ENCODE results near the gene SLC45A2. TPM values are rescaled to one million over a fixed set of nuclear protein-coding genes. Genes with fewer than 3 reads are reported as not detected.

Gene SLC45A2
- total RNA-seq, 1 experiment from 2014 or later, result 0.28 TPM

GRCh38 chr5:33941090-33941489 lies 43.4 kb downstream of the SLC45A2 start:
- Histone ChIP-seq H3K36me3 (ENCODE audit: insufficient read depth, low read length, poor library complexity, severe bottlenecking) (no peaks in the 10 kb centered on the region), H3K9me3 (ENCODE audit: low read depth, low read length, poor library complexity, severe bottlenecking) (no peaks in the 10 kb centered on the region), H3K4me1 (ENCODE audit: insufficient read depth, low read length, poor library complexity, severe bottlenecking) (no peaks in the 10 kb centered on the region), H3K27ac (ENCODE audit: low read depth, low read length, poor library complexity, severe bottlenecking) (no peak overlapping the region), H3K4me3 (ENCODE audit: low read depth, low read length, poor library complexity, severe bottlenecking) (no peak overlapping the region), H3K27me3 (replicated peaks; ENCODE audit: insufficient read depth, low read depth, low read length, poor library complexity) (peaks cover 88% of the 10 kb centered on the region)
- intact Hi-C loops (cut with micrococcal nuclease; ENCODE audit: unreplicated experiment), result no loop called here
- BruUV-seq (replicated peaks), result no TSS peak
- ChIA-PET POLR2A (ENCODE audit: low non-redundant PET) (no interaction called here), CTCF (no interaction called here)
- TF ChIP-seq CTCF (conservative IDR thresholded peaks at IDR 0.05; ENCODE audit: low read depth, low read length) (no peak), EZH2 (IDR thresholded peaks at IDR 0.05; ENCODE audit: borderline replicate concordance, low read depth, low read length, poor library complexity, severe bottlenecking) (no peak)
- DNase-seq (ENCODE audit: low spot score), result peak; percentile 8

DNA sequence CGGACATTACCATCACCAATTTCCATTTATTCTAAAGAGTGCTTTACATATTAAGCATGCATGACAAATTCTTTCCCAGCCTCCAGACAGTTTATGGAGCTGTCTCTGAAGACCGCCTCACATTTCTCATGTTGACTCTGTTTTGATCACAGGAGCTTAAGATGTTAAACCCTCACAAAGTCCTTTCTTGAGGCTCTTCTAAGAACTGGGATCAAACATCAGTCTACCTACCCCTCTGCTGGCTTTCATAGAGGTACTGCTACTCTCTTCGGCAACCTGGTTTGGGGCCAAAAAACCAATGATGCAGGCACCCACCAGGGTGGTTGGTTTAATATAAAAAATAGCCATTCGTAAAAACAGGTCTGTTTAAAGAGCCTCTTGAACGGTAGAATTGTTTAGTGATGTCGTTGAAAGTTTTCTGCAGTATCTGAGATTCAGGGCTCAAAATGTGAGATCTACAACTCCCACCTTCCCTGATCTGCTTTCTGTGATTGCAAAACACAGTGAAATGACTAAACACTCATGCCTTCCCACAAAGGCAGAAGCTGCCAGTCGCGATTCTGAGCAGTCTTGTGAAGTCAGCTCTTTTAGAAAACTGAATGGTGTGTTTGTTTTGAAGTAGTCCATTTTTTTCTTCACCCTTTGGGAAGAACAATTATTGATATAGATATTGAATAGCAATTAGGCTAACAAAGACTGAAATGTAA lies 44.8 kb downstream of the SLC45A2 start:
- no peaks in the 10 kb centered on the region for H3K4me1 ChIP-seq (ENCODE audit: insufficient read depth, low read length, poor library complexity, severe bottlenecking)
- H3K27ac ChIP-seq (ENCODE audit: low read depth, low read length, poor library complexity, severe bottlenecking), result no peak overlapping the region
- no peaks in the 10 kb centered on the region for H3K36me3 ChIP-seq (ENCODE audit: insufficient read depth, low read length, poor library complexity, severe bottlenecking)
- H3K27me3 ChIP-seq (replicated peaks; ENCODE audit: insufficient read depth, low read depth, low read length, poor library complexity), result peaks cover 84% of the 10 kb centered on the region
- H3K4me3 ChIP-seq (ENCODE audit: low read depth, low read length, poor library complexity, severe bottlenecking), result no peak overlapping the region
- no peaks in the 10 kb centered on the region for H3K9me3 ChIP-seq (ENCODE audit: low read depth, low read length, poor library complexity, severe bottlenecking)
- TF ChIP-seq CTCF (conservative IDR thresholded peaks at IDR 0.05; ENCODE audit: low read depth, low read length), result no peak
- peak; percentile 6 for TF ChIP-seq EZH2 (IDR thresholded peaks at IDR 0.05; ENCODE audit: borderline replicate concordance, low read depth, low read length, poor library complexity, severe bottlenecking)
- intact Hi-C loops (cut with micrococcal nuclease; ENCODE audit: unreplicated experiment), result no loop called here
- no peak for DNase-seq (ENCODE audit: low spot score)
- no TSS peak for BruUV-seq (replicated peaks)
- POLR2A ChIA-PET (ENCODE audit: low non-redundant PET), result no interaction called here
- CTCF ChIA-PET, result interaction anchor here (0.6 kb wide), 1 partner anchor 355 kb away, joined by 3 read pairs; no protein-coding TSS in a partner anchor

- ChIA-PET CTCF (interaction anchor here (0.6 kb wide), 1 partner anchor 354 kb away, joined by 3 read pairs; no protein-coding TSS in a partner anchor), POLR2A (ENCODE audit: low non-redundant PET) (no interaction called here)
- no TSS peak for BruUV-seq (replicated peaks)
These were observed 45.6 kb downstream of the SLC45A2 start for GRCh38 chr5:33938881-33939280.

More at GRCh38 chr5:33938881-33939280, 45.6 kb downstream of the SLC45A2 start:
- intact Hi-C loops (cut with micrococcal nuclease; ENCODE audit: unreplicated experiment), result no loop called here
- no peak for DNase-seq (ENCODE audit: low spot score)
- Histone ChIP-seq H3K4me3 (ENCODE audit: low read depth, low read length, poor library complexity, severe bottlenecking) (no peak overlapping the region), H3K27ac (ENCODE audit: low read depth, low read length, poor library complexity, severe bottlenecking) (no peak overlapping the region), H3K9me3 (ENCODE audit: low read depth, low read length, poor library complexity, severe bottlenecking) (no peaks in the 10 kb centered on the region), H3K4me1 (ENCODE audit: insufficient read depth, low read length, poor library complexity, severe bottlenecking) (no peaks in the 10 kb centered on the region), H3K36me3 (ENCODE audit: insufficient read depth, low read length, poor library complexity, severe bottlenecking) (no peaks in the 10 kb centered on the region), H3K27me3 (replicated peaks; ENCODE audit: insufficient read depth, low read depth, low read length, poor library complexity) (peaks cover 81% of the 10 kb centered on the region)
- TF ChIP-seq EZH2 (IDR thresholded peaks at IDR 0.05; ENCODE audit: borderline replicate concordance, low read depth, low read length, poor library complexity, severe bottlenecking), result no peak
- TF ChIP-seq CTCF (conservative IDR thresholded peaks at IDR 0.05; ENCODE audit: low read depth, low read length), result no peak

All from A673 (cell line).